Parietal lobe (tissue), 1 donor: ENCODE results near the gene OR5M11. TPM values are rescaled to one million over a fixed set of nuclear protein-coding genes. Genes with fewer than 3 reads are reported as not detected.

Experiments used
- total RNA-seq: library from RNA; depleted of rRNA; stranded (reverse); fragments of >200 nt; gene quantifications from one replicate; pipeline ENCODE4 v1.2.3, GENCODE V29; 2014

The OR5M11 gene
- total RNA-seq: not detected

DNA sequence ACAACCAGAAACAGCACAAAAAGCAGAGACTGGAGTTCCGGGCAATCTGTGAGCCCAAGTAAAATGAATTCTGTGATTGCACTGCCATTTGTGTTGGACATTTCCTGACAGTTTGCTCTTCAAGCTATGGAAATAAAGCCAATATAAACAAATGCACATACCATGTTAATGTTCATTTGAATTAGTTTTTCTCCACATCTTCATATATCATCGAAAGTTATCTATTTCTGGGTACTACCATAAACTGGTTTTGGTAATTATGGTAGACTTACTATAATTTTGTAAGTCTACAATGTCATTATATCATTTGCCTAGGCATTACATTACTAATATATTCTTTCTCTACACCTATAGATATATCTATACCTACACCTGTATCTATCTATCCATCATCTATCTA is at the start of gene OR5M11:
TSS of gene OR5M11 (minus strand) at position 101 of the 400 bp plus-strand sequence. CDS start at position 101, 0 bp downstream.

DNA sequence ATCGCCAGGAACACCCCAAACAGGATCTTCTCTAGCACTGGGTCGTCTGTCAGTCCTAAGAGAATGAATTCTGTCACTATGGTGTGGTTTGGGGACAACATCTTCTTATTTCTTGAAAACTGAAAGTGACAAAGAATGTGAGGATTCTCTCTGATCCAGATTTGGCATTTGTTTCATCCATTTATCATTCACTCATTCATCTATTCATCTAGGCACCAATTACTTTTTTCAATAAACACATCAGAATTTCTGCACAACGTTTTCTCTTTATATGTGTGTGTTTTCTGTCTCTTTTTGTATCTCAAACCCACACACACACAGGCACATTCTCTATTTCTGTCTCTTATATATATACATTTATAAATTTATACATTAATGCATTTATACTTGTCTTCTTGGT is 34.6 kb upstream of the OR5M11 start, which contains the start of gene OR5M10:
TSS of gene OR5M10 (minus strand) at position 101 of the 400 bp plus-strand sequence. CDS start at position 101, 0 bp downstream.

Other genes with a start within 250 kb of the OR5M11 start
- not detected for gene OR8K3, start 228.1 kb downstream of the OR5M11 start, total RNA-seq
- gene OR8K1, start 197.2 kb downstream of the OR5M11 start, total RNA-seq: not detected
- gene OR8J1, start 189.0 kb downstream of the OR5M11 start, total RNA-seq: not detected
- not detected for gene OR8U1, start 167.6 kb downstream of the OR5M11 start, total RNA-seq
- not detected for gene OR5AL1, start 130.6 kb downstream of the OR5M11 start, total RNA-seq
- gene OR5M3, start 69.9 kb downstream of the OR5M11 start, total RNA-seq: not detected
- gene OR5M8, start 51.9 kb downstream of the OR5M11 start, total RNA-seq: not detected
- not detected for gene OR5M10, start 34.5 kb upstream of the OR5M11 start, total RNA-seq
- not detected for gene OR5M1, start 71.6 kb upstream of the OR5M11 start, total RNA-seq
- not detected for gene OR5AP2, start 99.2 kb upstream of the OR5M11 start, total RNA-seq
- gene OR5AR1, start 120.4 kb upstream of the OR5M11 start, total RNA-seq: not detected
- not detected for gene OR9G1, start 155.8 kb upstream of the OR5M11 start, total RNA-seq
- gene OR9G4, start 205.4 kb upstream of the OR5M11 start, total RNA-seq: not detected